Astrocyte (in vitro differentiated cells and primary cell): ENCODE measurements around the gene MAGEA2B.

Experiments
- EZH2 ChIP-seq: IDR thresholded peaks from 2 replicates; pipeline ENCODE4 v1.6.1; 2012; ENCODE audit warnings: mild to moderate bottlenecking, low read length, inconsistent platforms; ENCODE audit not compliant: insufficient read depth
- TF ChIP-seq, protein P1 (sequence below): IDR thresholded peaks from 2 replicates; pipeline ENCODE4 v1.5.1; 2011; ENCODE audit warnings: low read depth, mild to moderate bottlenecking, inconsistent platforms, low read length, moderate library complexity; ENCODE audit not compliant: insufficient read depth

DNA sequence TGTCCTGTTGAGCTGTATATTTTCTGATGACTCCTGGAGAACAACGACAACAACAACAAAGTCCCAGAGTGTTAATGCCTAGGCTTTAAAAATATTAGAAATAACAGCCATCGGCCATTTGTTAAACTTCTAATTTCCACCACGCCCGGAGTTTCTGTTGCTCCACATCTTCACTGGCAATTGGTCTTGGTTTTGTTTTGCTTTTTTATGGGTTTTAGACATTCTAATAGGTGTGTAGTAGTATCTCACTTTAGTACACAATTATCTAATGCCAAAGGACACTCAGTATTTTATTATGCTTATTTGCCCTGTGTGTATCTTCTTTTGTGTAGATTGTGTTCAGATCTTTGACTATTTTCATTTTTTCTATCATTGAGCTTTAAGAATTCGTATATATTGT is 24.1 kb downstream of the MAGEA2B start:
- TF ChIP-seq, protein P1, sequence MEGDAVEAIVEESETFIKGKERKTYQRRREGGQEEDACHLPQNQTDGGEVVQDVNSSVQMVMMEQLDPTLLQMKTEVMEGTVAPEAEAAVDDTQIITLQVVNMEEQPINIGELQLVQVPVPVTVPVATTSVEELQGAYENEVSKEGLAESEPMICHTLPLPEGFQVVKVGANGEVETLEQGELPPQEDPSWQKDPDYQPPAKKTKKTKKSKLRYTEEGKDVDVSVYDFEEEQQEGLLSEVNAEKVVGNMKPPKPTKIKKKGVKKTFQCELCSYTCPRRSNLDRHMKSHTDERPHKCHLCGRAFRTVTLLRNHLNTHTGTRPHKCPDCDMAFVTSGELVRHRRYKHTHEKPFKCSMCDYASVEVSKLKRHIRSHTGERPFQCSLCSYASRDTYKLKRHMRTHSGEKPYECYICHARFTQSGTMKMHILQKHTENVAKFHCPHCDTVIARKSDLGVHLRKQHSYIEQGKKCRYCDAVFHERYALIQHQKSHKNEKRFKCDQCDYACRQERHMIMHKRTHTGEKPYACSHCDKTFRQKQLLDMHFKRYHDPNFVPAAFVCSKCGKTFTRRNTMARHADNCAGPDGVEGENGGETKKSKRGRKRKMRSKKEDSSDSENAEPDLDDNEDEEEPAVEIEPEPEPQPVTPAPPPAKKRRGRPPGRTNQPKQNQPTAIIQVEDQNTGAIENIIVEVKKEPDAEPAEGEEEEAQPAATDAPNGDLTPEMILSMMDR: no peak
- TF ChIP-seq EZH2: no peak
